ENCODE data around the gene STK39. TPM values are rescaled to one million over a fixed set of nuclear protein-coding genes. Genes with fewer than 3 reads are reported as not detected.

Gene STK39
- total and polyA plus RNA-seq, 9 of the 15 experiments (the other 6 are each of a cell fraction or from before 2014, with no cell fraction given), result 0.19 to 0.76 (median 0.51) TPM

GRCh38 chr2:168231609-168232241 is 15.7 kb downstream of the STK39 start:
- H3K4me3 ChIP-seq, result no peak overlapping the region
- no TSS peak for BruUV-seq (replicated peaks)
- DNase-seq (ENCODE audit: extremely low read depth in 1 of 4, low spot score in 3 of 4), result no peak
- H3K9me1 ChIP-seq (ENCODE audit: control insufficient read depth, insufficient read depth, low read length), result no peaks in the 10 kb centered on the region
- no peaks in the 10 kb centered on the region for H3K79me2 ChIP-seq (ENCODE audit: control insufficient read depth, insufficient read depth, low read length)
- no peak overlapping the region for H3K27ac ChIP-seq (ENCODE audit: extremely low read depth, low read depth, low read length)
- H4K20me1 ChIP-seq (replicated peaks; ENCODE audit: control insufficient read depth, insufficient read depth, low read length), result no peaks in the 10 kb centered on the region; the same call in 1 of the 2 replicates
- ATAC-seq, result no peak
- WGBS (ENCODE audit: insufficient coverage, low coverage, missing lambda C conversion rate), result 0% methylated on average over 7 of the region's 7 CpGs
- ChIA-PET POLR2A (no interaction called here), CTCF (ENCODE audit: low intra/inter-chr PET ratio) (no interaction called here)
- H3K4me2 ChIP-seq (ENCODE audit: insufficient read depth, low read length), result no peak overlapping the region
- TF ChIP-seq SMARCA5 (IDR thresholded peaks at IDR 0.05), result no peak
- TF ChIP-seq FOXJ2 (tag; IDR thresholded peaks at IDR 0.05), result no peak
- no peak for TF ChIP-seq MLX (CRISPR knock-in tag; conservative IDR thresholded peaks at IDR 0.05)
- no peak for TF ChIP-seq ZNF398 (CRISPR knock-in tag; IDR thresholded peaks at IDR 0.05)
- no peak for TF ChIP-seq PKNOX1 (IDR thresholded peaks at IDR 0.05)
- TF ChIP-seq HNRNPK (IDR thresholded peaks at IDR 0.05; ENCODE audit: low read depth, low read length, poor library complexity, severe bottlenecking), result no peak
- no peaks in the 10 kb centered on the region for H3K4me1 ChIP-seq (replicated peaks in 1 of 2; ENCODE audit: control insufficient read depth in 2 of 2, insufficient read depth in 2 of 2, low read length in 2 of 2)
- in situ Hi-C loops (cut with MboI) (no loop called here), intact Hi-C loops (cut with micrococcal nuclease) (no loop called here)
- FAIRE-seq, result no peak
- no peaks in the 10 kb centered on the region for H3K9me3 ChIP-seq (replicated peaks; ENCODE audit: control insufficient read depth, insufficient read depth, low read depth, low read length)
- H3K27me3 ChIP-seq (ENCODE audit: control insufficient read depth in 2 of 2, insufficient read depth in 2 of 2, low read length in 2 of 2), result peaks cover 2 to 10% of the 10 kb centered on the region in 2 experiments; a peak in 2 of 5 replicates
- H2AFZ ChIP-seq (ENCODE audit: low read depth, low read length), result no peak overlapping the region
- no peak overlapping the region for H3K9ac ChIP-seq (ENCODE audit: insufficient read depth in 1 of 2, low read depth in 2 of 2, low read length in 2 of 2)
- H3K36me3 ChIP-seq (ENCODE audit: control insufficient read depth, insufficient read depth, low read length), result no peaks in the 10 kb centered on the region

Data from K562 (cell line).